Right lobe of liver (tissue), 4 donors: Measurements from ENCODE around the gene PVALEF.

Source experiments
- CTCF ChIP-seq, 4 donors: fragments of 200-600 bp in 3 of 4; fragments of 450-650 bp in 1 of 4; IDR thresholded peaks; one replicate each; pipeline versions ENCODE4 v1.5.1 to v1.8.0; 2016 to 2022; ENCODE audit warnings: antibody characterized with exemption in 4 of 4, mild to moderate bottlenecking in 2 of 4
- POLR2A ChIP-seq: fragments of 450-650 bp; IDR thresholded peaks from one replicate; pipeline ENCODE4 v1.6.1; 2017; ENCODE audit warnings: antibody characterized with exemption, mild to moderate bottlenecking
- donor health status: DM: no; HTN: no; CAD: no.
- donor health status: DM: no; HTN: no; CAD: no.
- donor health status: DM: no; HTN: yes; CAD: no.

GRCh38 chr17:81229666-81229920 lies 64.3 kb downstream of the PVALEF start:
- TF ChIP-seq CTCF (IDR thresholded peaks at IDR 0.05) (no peak), POLR2A (no peak)
